ENCODE data around the gene OPCML.

The OPCML gene

GRCh38 chr11:133266986-133267385 is 265.3 kb downstream of the OPCML start:
- no peaks in the 10 kb centered on the region for H3K36me3 ChIP-seq (ENCODE audit: low read depth)
- no peak overlapping the region for H3K27ac ChIP-seq (ENCODE audit: poor library complexity, severe bottlenecking)
- ATAC-seq (ENCODE audit: low read depth) (no peak), DNase-seq (ENCODE audit: low spot score) (no peak)
- no peak overlapping the region for H3K4me3 ChIP-seq (ENCODE audit: severe bottlenecking)
- no peaks in the 10 kb centered on the region for H3K4me1 ChIP-seq (ENCODE audit: insufficient read depth, poor library complexity, severe bottlenecking)
- H3K9me3 ChIP-seq (ENCODE audit: severe bottlenecking): no peaks in the 10 kb centered on the region
- H3K27me3 ChIP-seq (ENCODE audit: insufficient read depth, poor library complexity, severe bottlenecking): no peaks in the 10 kb centered on the region
- no peak for TF ChIP-seq CTCF (IDR thresholded peaks at IDR 0.05; ENCODE audit: poor library complexity, severe bottlenecking)

- Histone ChIP-seq H3K27ac (ENCODE audit: poor library complexity, severe bottlenecking) (no peak overlapping the region), H3K36me3 (ENCODE audit: low read depth) (no peaks in the 10 kb centered on the region), H3K9me3 (ENCODE audit: severe bottlenecking) (no peaks in the 10 kb centered on the region), H3K4me3 (ENCODE audit: severe bottlenecking) (no peak overlapping the region), H3K27me3 (ENCODE audit: insufficient read depth, poor library complexity, severe bottlenecking) (no peaks in the 10 kb centered on the region), H3K4me1 (ENCODE audit: insufficient read depth, poor library complexity, severe bottlenecking) (no peaks in the 10 kb centered on the region)
- ATAC-seq (ENCODE audit: low read depth) (no peak), DNase-seq (ENCODE audit: low spot score) (no peak)
- no peak for TF ChIP-seq CTCF (IDR thresholded peaks at IDR 0.05; ENCODE audit: poor library complexity, severe bottlenecking)
Observed at GRCh38 chr11:133265530-133266035, 266.7 kb downstream of the OPCML start.

- Histone ChIP-seq H3K4me1 (ENCODE audit: insufficient read depth, poor library complexity, severe bottlenecking) (no peaks in the 10 kb centered on the region), H3K36me3 (ENCODE audit: low read depth) (no peaks in the 10 kb centered on the region), H3K27ac (ENCODE audit: poor library complexity, severe bottlenecking) (no peak overlapping the region), H3K27me3 (ENCODE audit: insufficient read depth, poor library complexity, severe bottlenecking) (no peaks in the 10 kb centered on the region), H3K9me3 (ENCODE audit: severe bottlenecking) (no peaks in the 10 kb centered on the region), H3K4me3 (ENCODE audit: severe bottlenecking) (no peak overlapping the region)
- DNase-seq (ENCODE audit: low spot score) (no peak), ATAC-seq (ENCODE audit: low read depth) (no peak)
- no peak for TF ChIP-seq CTCF (IDR thresholded peaks at IDR 0.05; ENCODE audit: poor library complexity, severe bottlenecking)
Observed at GRCh38 chr11:133263332-133263731, 269.0 kb downstream of the OPCML start.

- Histone ChIP-seq H3K27ac (ENCODE audit: poor library complexity, severe bottlenecking) (no peak overlapping the region), H3K4me3 (ENCODE audit: severe bottlenecking) (no peak overlapping the region), H3K36me3 (ENCODE audit: low read depth) (no peaks in the 10 kb centered on the region), H3K4me1 (ENCODE audit: insufficient read depth, poor library complexity, severe bottlenecking) (no peaks in the 10 kb centered on the region), H3K27me3 (ENCODE audit: insufficient read depth, poor library complexity, severe bottlenecking) (no peaks in the 10 kb centered on the region), H3K9me3 (ENCODE audit: severe bottlenecking) (no peaks in the 10 kb centered on the region)
- ATAC-seq (ENCODE audit: low read depth): no peak
- TF ChIP-seq CTCF (IDR thresholded peaks at IDR 0.05; ENCODE audit: poor library complexity, severe bottlenecking): no peak
- no peak for DNase-seq (ENCODE audit: low spot score)
Observed at GRCh38 chr11:133258751-133259150, 273.6 kb downstream of the OPCML start.

GRCh38 chr11:133254601-133255000 is 277.7 kb downstream of the OPCML start:
- H3K9me3 ChIP-seq (ENCODE audit: severe bottlenecking): no peaks in the 10 kb centered on the region
- no peak for ATAC-seq (ENCODE audit: low read depth)

More at GRCh38 chr11:133254601-133255000, 277.7 kb downstream of the OPCML start:
- no peaks in the 10 kb centered on the region for H3K27me3 ChIP-seq (ENCODE audit: insufficient read depth, poor library complexity, severe bottlenecking)
- no peak for DNase-seq (ENCODE audit: low spot score)
- no peak for TF ChIP-seq CTCF (IDR thresholded peaks at IDR 0.05; ENCODE audit: poor library complexity, severe bottlenecking)
- H3K4me1 ChIP-seq (ENCODE audit: insufficient read depth, poor library complexity, severe bottlenecking): no peaks in the 10 kb centered on the region
- H3K27ac ChIP-seq (ENCODE audit: poor library complexity, severe bottlenecking): no peak overlapping the region
- H3K4me3 ChIP-seq (ENCODE audit: severe bottlenecking): no peak overlapping the region
- no peaks in the 10 kb centered on the region for H3K36me3 ChIP-seq (ENCODE audit: low read depth)
